ENCODE measurements around the gene RHOV. TPM values are rescaled to one million over a fixed set of nuclear protein-coding genes. Genes with fewer than 3 reads are reported as not detected.

RHOV gene
- total RNA-seq, 2 experiments from 2014 or later: 0.63 to 1.5 TPM

DNA sequence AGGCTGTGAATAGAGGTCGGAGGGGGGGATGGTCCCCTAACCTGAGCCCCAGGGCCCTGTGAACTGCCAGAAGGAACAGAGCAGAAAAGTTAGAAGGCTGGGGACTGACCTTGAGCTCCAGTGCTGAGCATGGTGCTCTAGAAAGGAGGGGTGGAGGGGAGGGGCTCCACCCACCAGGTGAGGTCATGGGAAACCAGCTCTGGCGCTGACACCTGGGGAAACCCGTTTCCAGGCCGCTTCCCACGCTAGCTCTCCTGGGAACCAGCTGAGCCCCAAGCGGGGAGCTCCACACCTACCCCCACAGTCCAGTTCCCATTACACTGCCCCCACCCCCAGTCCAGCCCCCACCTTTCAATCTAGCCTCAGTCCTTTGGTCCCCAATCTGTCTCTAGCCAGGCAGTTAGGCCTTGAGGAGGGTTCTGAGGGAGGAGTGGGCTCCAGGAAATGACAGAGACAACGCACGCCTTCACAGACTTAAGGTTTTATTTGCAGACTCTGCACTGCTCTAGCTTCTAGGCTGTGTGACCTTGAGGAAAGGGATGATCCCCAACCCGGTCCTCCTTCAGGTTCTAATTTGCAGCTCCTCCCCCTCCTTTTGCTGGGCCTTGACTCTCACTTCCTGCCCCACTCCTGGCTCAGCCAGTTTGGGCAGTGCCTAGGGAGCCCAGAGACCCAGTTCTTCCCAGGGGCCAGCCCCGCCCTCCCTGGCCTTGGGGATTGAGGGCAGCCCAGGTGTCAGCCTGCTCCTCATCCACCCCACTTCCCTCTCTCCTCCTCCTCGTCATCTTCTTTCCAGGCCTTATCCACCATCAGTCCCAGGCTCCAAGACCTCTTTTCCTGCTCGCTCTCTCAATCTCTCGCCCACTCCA is 2.1 kb downstream of the RHOV start:
- BruUV-seq (replicated peaks): no TSS peak
- no peaks in the 10 kb centered on the region for H3K36me3 ChIP-seq (ENCODE audit: insufficient read depth, low read length)
- no peak overlapping the region for H2AFZ ChIP-seq (ENCODE audit: low read length)
- H3K79me2 ChIP-seq (ENCODE audit: insufficient read depth, low read depth, low read length): no peaks in the 10 kb centered on the region
- DNase-seq (ENCODE audit: low spot score): no peak
- no peak overlapping the region for H3K4me3 ChIP-seq (ENCODE audit: low read depth, low read length, poor library complexity, severe bottlenecking)
- TF ChIP-seq EZH2phosphoT487 (IDR thresholded peaks at IDR 0.05; ENCODE audit: borderline replicate concordance, low read depth, low read length): no peak
- TF ChIP-seq, protein P1, sequence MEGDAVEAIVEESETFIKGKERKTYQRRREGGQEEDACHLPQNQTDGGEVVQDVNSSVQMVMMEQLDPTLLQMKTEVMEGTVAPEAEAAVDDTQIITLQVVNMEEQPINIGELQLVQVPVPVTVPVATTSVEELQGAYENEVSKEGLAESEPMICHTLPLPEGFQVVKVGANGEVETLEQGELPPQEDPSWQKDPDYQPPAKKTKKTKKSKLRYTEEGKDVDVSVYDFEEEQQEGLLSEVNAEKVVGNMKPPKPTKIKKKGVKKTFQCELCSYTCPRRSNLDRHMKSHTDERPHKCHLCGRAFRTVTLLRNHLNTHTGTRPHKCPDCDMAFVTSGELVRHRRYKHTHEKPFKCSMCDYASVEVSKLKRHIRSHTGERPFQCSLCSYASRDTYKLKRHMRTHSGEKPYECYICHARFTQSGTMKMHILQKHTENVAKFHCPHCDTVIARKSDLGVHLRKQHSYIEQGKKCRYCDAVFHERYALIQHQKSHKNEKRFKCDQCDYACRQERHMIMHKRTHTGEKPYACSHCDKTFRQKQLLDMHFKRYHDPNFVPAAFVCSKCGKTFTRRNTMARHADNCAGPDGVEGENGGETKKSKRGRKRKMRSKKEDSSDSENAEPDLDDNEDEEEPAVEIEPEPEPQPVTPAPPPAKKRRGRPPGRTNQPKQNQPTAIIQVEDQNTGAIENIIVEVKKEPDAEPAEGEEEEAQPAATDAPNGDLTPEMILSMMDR (conservative IDR thresholded peaks at IDR 0.05; ENCODE audit: low read length): no peak
- no peak overlapping the region for H3K27ac ChIP-seq (ENCODE audit: low read depth, low read length, poor library complexity, severe bottlenecking)
- peak overlapping the region; percentile 13; the same call in 1 of the 2 replicates for H3K4me2 ChIP-seq (ENCODE audit: low read length)
- no peaks in the 10 kb centered on the region for H3K9me3 ChIP-seq (ENCODE audit: low read length)
- CTCF ChIA-PET (ENCODE audit: unreplicated experiment): interaction anchor here (2.9 kb wide), 1 partner anchor 14 kb away, joined by 23 read pairs; no protein-coding TSS in a partner anchor
- H3K4me1 ChIP-seq (ENCODE audit: insufficient read depth, low read length, poor library complexity, severe bottlenecking): peaks cover 24% of the 10 kb centered on the region
- no peaks in the 10 kb centered on the region for H4K20me1 ChIP-seq (ENCODE audit: insufficient read depth, low read length)
- POLR2A ChIA-PET: interaction anchor here (0.7 to 1.3 kb wide), 3 partner anchors 12 to 313 kb away, joined by 4 to 7 read pairs (median 5); no protein-coding TSS in a partner anchor
- intact Hi-C loops (cut with micrococcal nuclease; ENCODE audit: unreplicated experiment): no loop called here
- H3K9me2 ChIP-seq (ENCODE audit: insufficient read depth, low read length): no peaks in the 10 kb centered on the region

DNA sequence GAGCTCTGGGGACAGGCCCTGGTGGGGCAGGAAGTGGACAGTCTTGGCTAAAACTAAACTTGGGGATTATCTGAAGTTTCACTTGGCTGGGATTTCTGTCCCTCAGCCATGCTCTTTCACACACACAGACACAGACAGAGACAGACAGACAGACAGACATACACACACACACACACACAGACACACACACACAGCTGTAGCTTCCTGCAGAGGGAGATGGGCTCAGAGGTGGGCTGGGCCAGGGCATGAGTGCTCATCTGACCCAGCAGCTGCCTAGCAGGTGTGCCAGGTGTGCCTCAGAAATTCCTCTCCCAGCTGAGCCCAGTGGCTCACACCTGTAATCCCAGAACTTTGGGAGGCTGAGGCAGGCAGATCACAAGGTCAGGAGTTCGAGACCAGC is 3.3 kb downstream of the RHOV start:
- BruUV-seq (replicated peaks): no TSS peak
- H3K27ac ChIP-seq (ENCODE audit: low read depth, low read length, poor library complexity, severe bottlenecking): no peak overlapping the region
- H3K9me3 ChIP-seq (ENCODE audit: low read length): no peaks in the 10 kb centered on the region
- ChIA-PET POLR2A (interaction anchor here (1.0 to 1.3 kb wide), 4 partner anchors 12 to 233 kb away, joined by 3 to 5 read pairs (median 4); no protein-coding TSS in a partner anchor), CTCF (ENCODE audit: unreplicated experiment) (interaction anchor here (2.9 kb wide), 1 partner anchor 13 kb away, joined by 23 read pairs; no protein-coding TSS in a partner anchor)
- DNase-seq (ENCODE audit: low spot score): no peak
- H3K4me2 ChIP-seq (ENCODE audit: low read length): no peak overlapping the region
- H4K20me1 ChIP-seq (ENCODE audit: insufficient read depth, low read length): no peaks in the 10 kb centered on the region
- no peak overlapping the region for H3K4me3 ChIP-seq (ENCODE audit: low read depth, low read length, poor library complexity, severe bottlenecking)
- H3K36me3 ChIP-seq (ENCODE audit: insufficient read depth, low read length): no peaks in the 10 kb centered on the region
- intact Hi-C loops (cut with micrococcal nuclease; ENCODE audit: unreplicated experiment): no loop called here
- H3K9me2 ChIP-seq (ENCODE audit: insufficient read depth, low read length): no peaks in the 10 kb centered on the region
- TF ChIP-seq, protein P1 (conservative IDR thresholded peaks at IDR 0.05; ENCODE audit: low read length): no peak
- no peak for TF ChIP-seq EZH2phosphoT487 (IDR thresholded peaks at IDR 0.05; ENCODE audit: borderline replicate concordance, low read depth, low read length)
- peaks cover 24% of the 10 kb centered on the region for H3K4me1 ChIP-seq (ENCODE audit: insufficient read depth, low read length, poor library complexity, severe bottlenecking)
- no peak overlapping the region for H2AFZ ChIP-seq (ENCODE audit: low read length)
- H3K79me2 ChIP-seq (ENCODE audit: insufficient read depth, low read depth, low read length): no peaks in the 10 kb centered on the region

DNA sequence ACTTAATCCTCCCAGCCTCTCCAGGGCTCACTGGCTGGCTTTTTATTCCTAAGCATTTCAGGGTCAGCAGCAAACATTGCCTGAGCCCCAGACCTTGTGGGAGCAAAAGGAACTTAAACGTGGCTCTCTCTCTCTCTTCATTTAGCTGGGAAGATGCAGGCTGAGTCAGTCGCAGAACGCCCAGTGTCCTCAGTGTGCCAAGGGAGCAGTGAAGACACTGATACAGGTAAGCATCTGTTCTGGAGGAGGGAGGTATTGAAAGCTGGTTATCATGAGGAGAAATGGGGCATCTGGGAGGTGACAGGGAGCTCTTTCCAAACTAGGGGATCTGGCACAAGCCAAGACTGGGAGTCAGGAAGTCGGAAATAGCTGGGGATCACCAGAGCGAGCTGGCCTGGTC is 4.3 kb downstream of the RHOV start:
- Histone ChIP-seq H3K4me1 (ENCODE audit: insufficient read depth, low read length, poor library complexity, severe bottlenecking) (peaks cover 22% of the 10 kb centered on the region), H3K36me3 (ENCODE audit: insufficient read depth, low read length) (no peaks in the 10 kb centered on the region), H3K4me2 (ENCODE audit: low read length) (no peak overlapping the region), H3K4me3 (ENCODE audit: low read depth, low read length, poor library complexity, severe bottlenecking) (no peak overlapping the region), H3K9me2 (ENCODE audit: insufficient read depth, low read length) (no peaks in the 10 kb centered on the region), H3K27ac (ENCODE audit: low read depth, low read length, poor library complexity, severe bottlenecking) (no peak overlapping the region), H2AFZ (ENCODE audit: low read length) (no peak overlapping the region), H3K79me2 (ENCODE audit: insufficient read depth, low read depth, low read length) (no peaks in the 10 kb centered on the region), H4K20me1 (ENCODE audit: insufficient read depth, low read length) (no peaks in the 10 kb centered on the region), H3K9me3 (ENCODE audit: low read length) (no peaks in the 10 kb centered on the region)
- TF ChIP-seq, protein P1 (conservative IDR thresholded peaks at IDR 0.05; ENCODE audit: low read length): no peak
- TF ChIP-seq EZH2phosphoT487 (IDR thresholded peaks at IDR 0.05; ENCODE audit: borderline replicate concordance, low read depth, low read length): no peak
- BruUV-seq (replicated peaks): no TSS peak
- DNase-seq (ENCODE audit: low spot score): no peak
- CTCF ChIA-PET (ENCODE audit: unreplicated experiment): interaction anchor here (0.6 to 2.9 kb wide), 3 partner anchors 12 to 374 kb away, joined by 3 to 23 read pairs (median 3); partner anchors contain the start of gene VPS18
- intact Hi-C loops (cut with micrococcal nuclease; ENCODE audit: unreplicated experiment): no loop called here
- POLR2A ChIA-PET: no interaction called here
